Measurements from ENCODE around the gene IP6K2.

GRCh38 chr3:48762816-48763215 lies 45.8 kb upstream of the IP6K2 start:
- TF ChIP-seq, protein P1, sequence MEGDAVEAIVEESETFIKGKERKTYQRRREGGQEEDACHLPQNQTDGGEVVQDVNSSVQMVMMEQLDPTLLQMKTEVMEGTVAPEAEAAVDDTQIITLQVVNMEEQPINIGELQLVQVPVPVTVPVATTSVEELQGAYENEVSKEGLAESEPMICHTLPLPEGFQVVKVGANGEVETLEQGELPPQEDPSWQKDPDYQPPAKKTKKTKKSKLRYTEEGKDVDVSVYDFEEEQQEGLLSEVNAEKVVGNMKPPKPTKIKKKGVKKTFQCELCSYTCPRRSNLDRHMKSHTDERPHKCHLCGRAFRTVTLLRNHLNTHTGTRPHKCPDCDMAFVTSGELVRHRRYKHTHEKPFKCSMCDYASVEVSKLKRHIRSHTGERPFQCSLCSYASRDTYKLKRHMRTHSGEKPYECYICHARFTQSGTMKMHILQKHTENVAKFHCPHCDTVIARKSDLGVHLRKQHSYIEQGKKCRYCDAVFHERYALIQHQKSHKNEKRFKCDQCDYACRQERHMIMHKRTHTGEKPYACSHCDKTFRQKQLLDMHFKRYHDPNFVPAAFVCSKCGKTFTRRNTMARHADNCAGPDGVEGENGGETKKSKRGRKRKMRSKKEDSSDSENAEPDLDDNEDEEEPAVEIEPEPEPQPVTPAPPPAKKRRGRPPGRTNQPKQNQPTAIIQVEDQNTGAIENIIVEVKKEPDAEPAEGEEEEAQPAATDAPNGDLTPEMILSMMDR (IDR thresholded peaks at IDR 0.05), result no peak
- no peak for TF ChIP-seq POLR2A (IDR thresholded peaks at IDR 0.05)
